Parietal lobe (tissue), 1 donor: ENCODE data around the gene PEDS1. TPM values are rescaled to one million over a fixed set of nuclear protein-coding genes. Genes with fewer than 3 reads are reported as not detected.

ENCODE experiments used
- total RNA-seq: library from RNA; depleted of rRNA; stranded (reverse); fragments of >200 nt; gene quantifications from one replicate; pipeline ENCODE4 v1.2.3, GENCODE V29; 2014

Gene PEDS1
- 11.9 TPM for total RNA-seq

GRCh38 chr20:50153500-50154377 is at the start of gene PEDS1:
PEDS1 (minus strand) TSS chr20:50153723; CDS start chr20:50153637, 86 bp downstream.

GRCh38 chr20:50190251-50191064 is 36.9 kb upstream of the PEDS1 start, which contains the start of gene CEBPB:
CEBPB (plus strand) TSS chr20:50190830; CDS start chr20:50191034, 204 bp downstream.

DNA sequence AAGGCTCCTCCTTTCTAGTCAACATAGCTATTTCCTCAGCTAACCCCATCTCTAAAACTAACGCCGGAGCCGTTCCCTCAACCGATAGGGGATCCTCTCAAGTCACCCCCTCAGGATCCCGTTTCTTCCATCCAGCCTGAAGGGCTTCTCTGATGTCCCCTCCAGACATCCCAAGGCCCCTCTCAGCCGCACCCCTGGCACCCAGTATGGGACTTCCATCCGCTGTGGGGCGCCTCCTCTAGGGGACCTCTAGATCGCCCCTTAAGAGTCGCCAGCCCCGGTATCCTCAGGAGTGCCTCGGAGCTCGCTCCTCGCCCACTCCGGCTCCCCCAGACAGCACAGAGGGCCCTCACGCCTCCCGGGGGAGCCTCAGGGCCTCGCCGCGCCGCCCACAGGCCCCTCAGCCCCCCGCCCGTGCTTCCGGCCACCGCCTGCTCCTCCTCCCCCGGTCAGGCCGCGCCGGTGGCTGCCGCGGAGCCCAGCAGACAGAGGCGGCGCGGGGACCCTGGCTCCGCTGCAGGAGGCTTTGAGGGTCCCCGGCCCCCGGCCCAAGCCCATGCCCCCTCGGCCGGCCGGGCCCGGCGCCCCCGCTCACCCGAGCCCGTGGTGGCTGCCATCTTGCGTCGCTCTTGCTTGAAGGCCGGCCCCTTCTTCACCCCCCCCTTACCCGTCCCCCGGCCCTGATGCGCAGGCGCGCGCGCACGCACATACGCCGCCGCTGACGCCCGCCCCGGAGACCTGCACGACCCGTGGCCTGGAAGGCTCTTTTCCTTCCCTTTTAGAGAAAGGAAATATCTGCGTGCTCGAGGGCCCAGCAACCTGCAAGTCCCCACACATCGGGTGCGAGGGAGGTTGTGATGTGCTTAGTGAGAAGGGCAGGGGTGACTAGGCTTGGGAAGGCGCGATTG is 40.8 kb downstream of the PEDS1 start, which contains the start of gene UBE2V1:
Gene UBE2V1 (minus strand): TSS at position 639 of the 908 bp plus-strand sequence. CDS start 22 bp downstream, at position 617.

Other genes starting within 250 kb of the PEDS1 start
- 4.1 TPM for gene SPATA2, start 238.2 kb downstream of the PEDS1 start, total RNA-seq
- 60.4 TPM for gene RNF114, start 217.3 kb downstream of the PEDS1 start, total RNA-seq
- not detected for gene SNAI1, start 170.7 kb downstream of the PEDS1 start, total RNA-seq
- gene UBE2V1, start 40.6 kb downstream of the PEDS1 start, total RNA-seq, result 95.5 TPM
- gene CEBPB, start 37.1 kb upstream of the PEDS1 start, total RNA-seq, result 0.94 TPM